Measurements from ENCODE around the gene HS3ST3A1. TPM values are rescaled to one million over a fixed set of nuclear protein-coding genes. Genes with fewer than 3 reads are reported as not detected.

Gene HS3ST3A1
- total and polyA plus RNA-seq, 2 of the 4 experiments (the other 2 are of a cell fraction), result 8.8 to 9.0 TPM

GRCh38 chr17:13554231-13554630, 47.5 kb downstream of the HS3ST3A1 start:
- Histone ChIP-seq H2AK5ac (ENCODE audit: low read depth, low read length) (peak overlapping the region; percentile 25; the same call in 1 of the 2 replicates), H3K27me3 (ENCODE audit: control insufficient read depth, insufficient read depth, low read length) (no peaks in the 10 kb centered on the region), H3K79me1 (ENCODE audit: low read depth in 1 of 2, low read length in 2 of 2) (peaks cover 38 to 76% of the 10 kb centered on the region in 2 experiments), H3K4me1 (ENCODE audit: control insufficient read depth, insufficient read depth, low read length) (peaks cover 6% of the 10 kb centered on the region; the same call in 1 of the 2 replicates), H3K4me3 (ENCODE audit: insufficient read depth, low read depth, low read length) (no peak overlapping the region), H3K56ac (ENCODE audit: extremely low read depth, insufficient read depth, low read length) (no peak overlapping the region), H4K20me1 (ENCODE audit: insufficient read depth, low read length) (no peaks in the 10 kb centered on the region), H3K4me2 (ENCODE audit: low read depth, low read length) (no peak overlapping the region), H2BK15ac (ENCODE audit: low read depth, low read length) (peak overlapping the region; percentile 63; the same call in 1 of the 3 replicates), H2BK5ac (ENCODE audit: low read depth, low read length, poor library complexity, severe bottlenecking) (peak overlapping the region; percentile 17), H2BK20ac (ENCODE audit: low read depth, low read length) (no peak overlapping the region), H2AK9ac (replicated peaks; ENCODE audit: low read depth, low read length, poor library complexity) (no peak overlapping the region), H3K27ac (ENCODE audit: insufficient read depth, low read length) (no peak overlapping the region), H3K9me3 (ENCODE audit: control insufficient read depth, insufficient read depth, low read length) (peaks cover 4% of the 10 kb centered on the region), H3K36me3 (ENCODE audit: control insufficient read depth, insufficient read depth, low read length) (peaks cover 9% of the 10 kb centered on the region), H3K4ac (ENCODE audit: low read depth, low read length) (no peak overlapping the region), H3K23ac (ENCODE audit: low read depth, low read length) (no peak overlapping the region), H3K9me1 (ENCODE audit: insufficient read depth, low read length) (no peaks in the 10 kb centered on the region), H3K14ac (replicated peaks; ENCODE audit: low read depth, low read length) (no peak overlapping the region), H3K9ac (ENCODE audit: low read depth, low read length) (no peak overlapping the region), H4K5ac (ENCODE audit: low read depth, low read length) (no peak overlapping the region), H4K91ac (ENCODE audit: insufficient read depth, low read depth, low read length) (0 out of 2 replicates have a peak overlapping the region, but pooled peaks have one; percentile 26), H3K18ac (ENCODE audit: low read depth, low read length) (no peak overlapping the region), H2BK120ac (ENCODE audit: low read depth, low read length) (peak overlapping the region; percentile 54; the same call in 1 of the 2 replicates), H4K8ac (ENCODE audit: low read depth in 2 of 2, low read length in 2 of 2) (no peak overlapping the region), H2AFZ (replicated peaks; ENCODE audit: low read length, poor library complexity) (no peak overlapping the region)
- ChIA-PET POLR2A (ENCODE audit: unreplicated experiment) (no interaction called here), CTCF (no interaction called here)
- TF ChIP-seq RFX5 (IDR thresholded peaks at IDR 0.05; ENCODE audit: low read depth, low read length), result no peak
- no peak for TF ChIP-seq POLR2A (IDR thresholded peaks at IDR 0.05; ENCODE audit: low read depth, low read length)
- TF ChIP-seq CHD1 (IDR thresholded peaks at IDR 0.05; ENCODE audit: low read depth, low read length), result no peak
- TF ChIP-seq MXI1 (IDR thresholded peaks at IDR 0.05; ENCODE audit: borderline replicate concordance, low read depth, low read length), result no peak
- TF ChIP-seq CTCF (conservative IDR thresholded peaks at IDR 0.05; ENCODE audit: low read depth, low read length), result no peak
- no peak for TF ChIP-seq BHLHE40 (IDR thresholded peaks at IDR 0.05; ENCODE audit: low read depth, low read length)
- TF ChIP-seq NFE2L2 (IDR thresholded peaks at IDR 0.05; ENCODE audit: low read depth, low read length), result no peak
- no peak for TF ChIP-seq RCOR1 (IDR thresholded peaks at IDR 0.05; ENCODE audit: insufficient replicate concordance, low read length)
- TF ChIP-seq SMC3 (IDR thresholded peaks at IDR 0.05; ENCODE audit: low read depth, low read length), result no peak
- TF ChIP-seq MAZ (IDR thresholded peaks at IDR 0.05; ENCODE audit: borderline replicate concordance, low read depth, low read length), result no peak
- no peak for TF ChIP-seq FOS (IDR thresholded peaks at IDR 0.05; ENCODE audit: low read depth, low read length)
- ATAC-seq (ENCODE audit: low read depth) (no peak), DNase-seq (no peak)
- no TSS peak for BruUV-seq (replicated peaks)
- intact Hi-C loops (cut with micrococcal nuclease), result no loop called here
- no CpG with 5 or more reads among the region's 5 CpGs for WGBS, 2 experiments (ENCODE audit: extremely low coverage in 2 of 2, insufficient read length in 1 of 2)
- in situ Hi-C loops (cut with MboI; ENCODE audit: low sequenced_read_pairs), result no loop called here
- dilution Hi-C loops (cut with HindIII; ENCODE audit: low sequenced_read_pairs, unreplicated experiment), result no loop called here
